Gastrocnemius medialis (tissue), 4 donors: ENCODE data around the gene TPD52L1. TPM values are rescaled to one million over a fixed set of nuclear protein-coding genes. Genes with fewer than 3 reads are reported as not detected.
A peak's percentile ranks its signal among the peaks of the same experiment; 100 is the strongest.
"Not testable (repeated sequence)": the region's sequence is repeated elsewhere in the genome, so short reads cannot be mapped to it uniquely, and the experiment has no call there.

Experiments
- ATAC-seq, 2 donors: fragments of 150-250 bp; one replicate each; pipeline ENCODE4 v1.9.1; 2016
- DNase-seq, 2 donors: peaks; one replicate each; pipeline ENCODE4 v3.0.0-alpha.2; 2019
- H3K27ac ChIP-seq, 4 donors: fragments of 200-600 bp; sonication (generic); 1 replicate in 1 of 4; 2 replicates in 3 of 4; pipeline ENCODE4 v1.5.1; 2016 to 2018; ENCODE audit warnings: mild to moderate bottlenecking in 2 of 4, moderate library complexity in 1 of 4
- H3K27me3 ChIP-seq, 3 donors: fragments of 200-600 bp; sonication (generic) in 2 of 3; 1 replicate in 1 of 3; 2 replicates in 2 of 3; pipeline versions ENCODE4 v1.5.1 to v1.6.0; 2016 to 2019; ENCODE audit warnings: mild to moderate bottlenecking in 1 of 3, moderate library complexity in 1 of 3
- H3K36me3 ChIP-seq, 2 donors: fragments of 200-600 bp; sonication (generic) in 1 of 2; one replicate each; pipeline ENCODE4 v1.5.1; 2017 to 2018
- H3K4me1 ChIP-seq, 2 donors: fragments of 200-600 bp; sonication (generic) in 1 of 2; one replicate each; pipeline ENCODE4 v1.5.1; 2016 to 2017; ENCODE audit warnings: mild to moderate bottlenecking in 2 of 2
- H3K4me3 ChIP-seq, 4 donors: fragments of 200-600 bp; sonication (generic) in 3 of 4; 1 replicate in 1 of 4; 2 replicates in 3 of 4; pipeline ENCODE4 v1.5.1; 2016 to 2019; ENCODE audit warnings: mild to moderate bottlenecking in 2 of 4
- H3K9me3 ChIP-seq, 3 donors: fragments of 200-600 bp; sonication (generic) in 2 of 3; 1 replicate in 1 of 3; 2 replicates in 2 of 3; pipeline ENCODE4 v1.5.1; 2016 to 2019
- CTCF ChIP-seq, 5 experiments: fragments of 450-650 bp in 3 of 5; fragments of 200-600 bp in 2 of 5; sonication (generic) in 2 of 5; IDR thresholded peaks in 4 of 5; conservative IDR thresholded peaks in 1 of 5; 1 replicate in 4 of 5; 2 replicates in 1 of 5; pipeline ENCODE4 v1.5.1; 2016 to 2019; ENCODE audit warnings: antibody characterized with exemption in 5 of 5, mild to moderate bottlenecking in 3 of 5, moderate library complexity in 3 of 5
- POLR2A ChIP-seq, 2 donors: fragments of 450-650 bp; IDR thresholded peaks; one replicate each; pipeline ENCODE4 v1.6.1; 2017; ENCODE audit warnings: antibody characterized with exemption in 2 of 2, mild to moderate bottlenecking in 2 of 2, moderate library complexity in 2 of 2
- in situ Hi-C, 4 donors: fragments of 200-750 bp; cut with MboI; loops; one replicate each; pipeline versions ENCODE4 v1.15.0 to v1.8.0; 2017; ENCODE audit warnings: low sequenced_read_pairs in 4 of 4
- intact Hi-C: fragments of 100-400 bp; cut with DNase I; formaldehyde crosslinking; loops from one replicate; pipeline ENCODE4 v1.15.1; 2023; ENCODE audit warnings: low total_unique reads
- total RNA-seq, 4 donors: library from RNA; depleted of rRNA; stranded (reverse); fragments of >200 nt; gene quantifications; one replicate each; pipeline versions ENCODE4 v1.1.0 to v1.2.3, GENCODE V29; 2016

Gene TPD52L1
- total RNA-seq, 4 donors from 2014 or later = 47.6 to 152 (median 123) TPM

- in situ Hi-C loops (loop anchor here (10.0 to 25.0 kb wide), 4 partner anchors 105 to 607 kb away; partner anchors contain the start of gene HDDC2 (in 1 of the 4)), intact Hi-C loops (loop anchor here (10.0 kb wide), 1 partner anchor 427 kb away; no protein-coding TSS in a partner anchor)
- no peak overlapping the region for H3K4me3 ChIP-seq
- H3K27ac ChIP-seq = peak overlapping the region in 1 of 4 donors; percentile 93
- peaks cover 32 to 38% of the 10 kb centered on the region in 2 donors for H3K4me1 ChIP-seq
- peaks cover 0 to 13% of the 10 kb centered on the region in 2 donors for H3K36me3 ChIP-seq
- TF ChIP-seq CTCF (IDR thresholded peaks at IDR 0.05 in 4 of 5, conservative IDR thresholded peaks at IDR 0.05 in 1 of 5) (no peak), POLR2A (IDR thresholded peaks at IDR 0.05) (no peak)
- DNase-seq = no peak
- no peaks in the 10 kb centered on the region for H3K9me3 ChIP-seq
- ATAC-seq = no peak
- no peaks in the 10 kb centered on the region for H3K27me3 ChIP-seq
Measured at GRCh38 chr6:125157725-125158124, 4.2 kb downstream of the TPD52L1 start.

- Histone ChIP-seq H3K4me1 (peaks cover 4 to 29% of the 10 kb centered on the region in 2 donors), H3K36me3 (peaks cover 0 to 13% of the 10 kb centered on the region in 2 donors)
- intact Hi-C loops, ATAC-seq, H3K27me3 ChIP-seq, H3K9me3 ChIP-seq, DNase-seq, H3K4me3 ChIP-seq, H3K27ac ChIP-seq: not testable (repeated sequence)
- in situ Hi-C loops = loop anchor here in 3 of 4 donors (25.0 kb wide), 2 partner anchors 99 to 599 kb away; no protein-coding TSS in a partner anchor
Measured at GRCh38 chr6:125163339-125163738, 9.8 kb downstream of the TPD52L1 start.

- DNase-seq (no peak), ATAC-seq (no peak)
- H3K9me3 ChIP-seq = no peaks in the 10 kb centered on the region
- H3K36me3 ChIP-seq = peaks cover 0 to 13% of the 10 kb centered on the region in 2 donors
- H3K4me1 ChIP-seq = peaks cover 5 to 34% of the 10 kb centered on the region in 2 donors
- in situ Hi-C loops (loop anchor here in 3 of 4 donors (25.0 kb wide), 2 partner anchors 98 to 598 kb away; no protein-coding TSS in a partner anchor), intact Hi-C loops (no loop called here)
- TF ChIP-seq POLR2A (IDR thresholded peaks at IDR 0.05) = no peak
- TF ChIP-seq CTCF (IDR thresholded peaks at IDR 0.05 in 4 of 5, conservative IDR thresholded peaks at IDR 0.05 in 1 of 5) = no peak
- H3K27me3 ChIP-seq = no peaks in the 10 kb centered on the region
- H3K4me3 ChIP-seq = no peak overlapping the region
- no peak overlapping the region for H3K27ac ChIP-seq
Measured at GRCh38 chr6:125163811-125164210, 10.2 kb downstream of the TPD52L1 start.

- H3K27ac ChIP-seq = no peak overlapping the region
- peaks cover 14 to 43% of the 10 kb centered on the region in 2 donors for H3K4me1 ChIP-seq
- no peak for DNase-seq
- no peak overlapping the region for H3K4me3 ChIP-seq
- no peaks in the 10 kb centered on the region for H3K9me3 ChIP-seq
- intact Hi-C loops (no loop called here), in situ Hi-C loops (loop anchor here in 3 of 4 donors (25.0 kb wide), 2 partner anchors 98 to 598 kb away; no protein-coding TSS in a partner anchor)
- peaks cover 0 to 7% of the 10 kb centered on the region in 2 donors for H3K36me3 ChIP-seq
- no peaks in the 10 kb centered on the region for H3K27me3 ChIP-seq
- TF ChIP-seq POLR2A (IDR thresholded peaks at IDR 0.05) (no peak), CTCF (IDR thresholded peaks at IDR 0.05 in 4 of 5, conservative IDR thresholded peaks at IDR 0.05 in 1 of 5) (no peak)
- no peak for ATAC-seq
Measured at GRCh38 chr6:125164696-125165095, 11.1 kb downstream of the TPD52L1 start.

GRCh38 chr6:125165256-125165655, 11.7 kb downstream of the TPD52L1 start:
- intact Hi-C loops = no loop called here
- no peak for TF ChIP-seq POLR2A (IDR thresholded peaks at IDR 0.05)
- no peak for TF ChIP-seq CTCF (IDR thresholded peaks at IDR 0.05 in 4 of 5, conservative IDR thresholded peaks at IDR 0.05 in 1 of 5)
- H3K27ac ChIP-seq = no peak overlapping the region
- H3K36me3 ChIP-seq = peaks cover 0 to 2% of the 10 kb centered on the region in 2 donors
- H3K9me3 ChIP-seq = no peaks in the 10 kb centered on the region
- DNase-seq (no peak), ATAC-seq (no peak)
- H3K4me3 ChIP-seq = no peak overlapping the region
- H3K27me3 ChIP-seq = no peaks in the 10 kb centered on the region
- in situ Hi-C loops = loop anchor here in 3 of 4 donors (25.0 kb wide), 2 partner anchors 97 to 597 kb away; no protein-coding TSS in a partner anchor
- peaks cover 20 to 49% of the 10 kb centered on the region in 2 donors for H3K4me1 ChIP-seq
